BE2C (cell line): ENCODE data around the gene TMC8.

Source experiments
- DNase-seq: peaks from one replicate; pipeline ENCODE4 v3.0.0-alpha.2; 2020
- H3K27me3 ChIP-seq: fragments of 250-450 bp; sonication (Bioruptor Pico); 2 replicates; pipeline ENCODE4 v1.5.1; 2020; ENCODE audit warnings: mild to moderate bottlenecking
- H3K36me3 ChIP-seq: fragments of 250-450 bp; sonication (Bioruptor Pico); 2 replicates; pipeline ENCODE4 v1.5.1; 2020; ENCODE audit warnings: mild to moderate bottlenecking
- H3K4me1 ChIP-seq: fragments of 250-450 bp; sonication (Bioruptor Pico); 2 replicates; pipeline ENCODE4 v1.5.1; 2020
- H3K4me3 ChIP-seq: 2 replicates; pipeline ENCODE4 v1.5.1; 2011; ENCODE audit warnings: low read depth, low read length
- H3K9me3 ChIP-seq: fragments of 250-450 bp; sonication (Bioruptor Pico); 2 replicates; pipeline ENCODE4 v1.5.1; 2020
- TF ChIP-seq, protein P1 (sequence below): IDR thresholded peaks from 2 replicates; pipeline ENCODE4 v1.5.1; 2012; ENCODE audit warnings: mild to moderate bottlenecking, low read depth, low read length

TMC8 gene

DNA sequence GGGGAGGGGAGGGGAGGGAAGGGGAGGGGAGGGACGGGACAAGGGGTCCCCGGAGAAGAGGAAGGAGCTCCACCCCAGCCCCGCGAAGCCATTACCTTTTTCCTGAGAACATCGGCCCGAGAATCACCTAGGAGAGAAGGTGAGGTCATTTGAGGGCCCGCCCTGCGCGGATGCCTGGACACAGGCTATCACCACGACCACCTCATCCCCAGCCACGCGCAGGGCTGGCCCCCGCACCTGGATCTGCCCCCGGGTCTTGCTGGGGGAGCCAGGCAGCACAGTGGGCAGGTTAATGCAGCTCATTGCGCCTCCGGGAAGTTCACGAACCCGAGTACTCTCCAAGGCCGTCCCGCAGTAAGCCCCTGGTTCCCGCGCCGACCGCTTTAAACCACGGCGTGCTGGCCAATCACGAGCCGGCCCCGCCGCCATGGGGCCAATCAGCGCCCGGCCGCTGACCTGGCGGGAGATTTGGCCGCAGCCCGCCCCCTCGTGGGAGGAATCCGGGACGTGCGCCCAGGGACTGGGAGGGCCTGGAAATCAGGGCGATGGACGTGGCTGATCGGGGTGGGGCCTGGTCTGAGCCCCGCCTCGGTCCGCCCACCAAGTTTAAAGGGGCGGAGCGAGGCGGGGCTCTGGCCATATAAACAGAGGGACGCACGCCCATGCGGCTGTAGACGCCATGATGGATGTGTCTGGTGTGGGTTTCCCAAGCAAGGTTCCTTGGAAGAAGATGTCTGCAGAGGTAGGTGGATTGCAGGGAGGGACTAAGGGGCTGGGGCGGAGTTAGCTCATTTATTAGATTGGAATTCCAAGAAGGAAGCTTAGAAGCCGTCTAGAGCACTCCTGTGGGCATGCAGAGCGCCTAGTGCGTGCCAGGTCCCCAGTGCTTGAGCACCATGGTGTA, 56.4 kb downstream of the TMC8 start, which contains the start of the genes AFMID and TK1:
AFMID (plus strand) TSS at position 671 of the 904 bp plus-strand sequence; CDS start at position 680, 9 bp downstream.
TK1 (minus strand) TSS at position 361 of the 904 bp plus-strand sequence; CDS start at position 303, 58 bp downstream.
- peak within 1 kb of the TSS; percentile 74 for H3K4me3 ChIP-seq
- TF ChIP-seq, protein P1, sequence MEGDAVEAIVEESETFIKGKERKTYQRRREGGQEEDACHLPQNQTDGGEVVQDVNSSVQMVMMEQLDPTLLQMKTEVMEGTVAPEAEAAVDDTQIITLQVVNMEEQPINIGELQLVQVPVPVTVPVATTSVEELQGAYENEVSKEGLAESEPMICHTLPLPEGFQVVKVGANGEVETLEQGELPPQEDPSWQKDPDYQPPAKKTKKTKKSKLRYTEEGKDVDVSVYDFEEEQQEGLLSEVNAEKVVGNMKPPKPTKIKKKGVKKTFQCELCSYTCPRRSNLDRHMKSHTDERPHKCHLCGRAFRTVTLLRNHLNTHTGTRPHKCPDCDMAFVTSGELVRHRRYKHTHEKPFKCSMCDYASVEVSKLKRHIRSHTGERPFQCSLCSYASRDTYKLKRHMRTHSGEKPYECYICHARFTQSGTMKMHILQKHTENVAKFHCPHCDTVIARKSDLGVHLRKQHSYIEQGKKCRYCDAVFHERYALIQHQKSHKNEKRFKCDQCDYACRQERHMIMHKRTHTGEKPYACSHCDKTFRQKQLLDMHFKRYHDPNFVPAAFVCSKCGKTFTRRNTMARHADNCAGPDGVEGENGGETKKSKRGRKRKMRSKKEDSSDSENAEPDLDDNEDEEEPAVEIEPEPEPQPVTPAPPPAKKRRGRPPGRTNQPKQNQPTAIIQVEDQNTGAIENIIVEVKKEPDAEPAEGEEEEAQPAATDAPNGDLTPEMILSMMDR, result peak; percentile 70
- no peaks in the 10 kb centered on the region for H3K4me1 ChIP-seq
- peaks cover 16% of the 10 kb centered on the region for H3K36me3 ChIP-seq
- peak; percentile 99 for DNase-seq
- H3K9me3 ChIP-seq, result no peaks in the 10 kb centered on the region
- H3K27me3 ChIP-seq, result no peaks in the 10 kb centered on the region
